ENCODE results near the gene POFUT1. TPM values are rescaled to one million over a fixed set of nuclear protein-coding genes. Genes with fewer than 3 reads are reported as not detected.

The POFUT1 gene
- total RNA-seq, 6 experiments from 2014 or later, result 24.2 to 40.2 (median 28.7) TPM

DNA sequence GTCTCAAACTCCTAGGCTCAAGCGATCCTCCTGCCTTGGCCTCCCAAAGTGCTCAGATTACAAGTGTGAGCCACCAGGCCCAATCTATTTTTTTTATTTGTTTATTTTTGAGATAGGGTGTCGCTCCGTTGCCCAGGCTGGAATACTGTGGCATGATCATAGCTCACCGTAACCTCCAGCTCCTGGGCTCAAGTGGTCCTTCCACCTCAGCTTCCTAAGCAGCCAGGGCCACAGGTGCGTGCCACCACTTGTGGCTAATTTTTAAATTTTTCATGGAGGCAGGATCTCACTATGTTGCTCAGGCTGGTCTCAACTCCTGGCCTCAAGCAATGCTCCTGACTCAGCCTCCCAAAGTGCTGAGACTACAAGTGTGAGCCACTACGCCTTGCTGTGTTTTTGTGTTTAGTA is 79.6 kb downstream of the POFUT1 start:
- DNase-seq (no peak), ATAC-seq (no peak)
- H3K36me3 ChIP-seq, result no peaks in the 10 kb centered on the region
- H3K9me3 ChIP-seq, result no peaks in the 10 kb centered on the region
- no peak overlapping the region for H3K4me3 ChIP-seq
- TF ChIP-seq, protein P1, sequence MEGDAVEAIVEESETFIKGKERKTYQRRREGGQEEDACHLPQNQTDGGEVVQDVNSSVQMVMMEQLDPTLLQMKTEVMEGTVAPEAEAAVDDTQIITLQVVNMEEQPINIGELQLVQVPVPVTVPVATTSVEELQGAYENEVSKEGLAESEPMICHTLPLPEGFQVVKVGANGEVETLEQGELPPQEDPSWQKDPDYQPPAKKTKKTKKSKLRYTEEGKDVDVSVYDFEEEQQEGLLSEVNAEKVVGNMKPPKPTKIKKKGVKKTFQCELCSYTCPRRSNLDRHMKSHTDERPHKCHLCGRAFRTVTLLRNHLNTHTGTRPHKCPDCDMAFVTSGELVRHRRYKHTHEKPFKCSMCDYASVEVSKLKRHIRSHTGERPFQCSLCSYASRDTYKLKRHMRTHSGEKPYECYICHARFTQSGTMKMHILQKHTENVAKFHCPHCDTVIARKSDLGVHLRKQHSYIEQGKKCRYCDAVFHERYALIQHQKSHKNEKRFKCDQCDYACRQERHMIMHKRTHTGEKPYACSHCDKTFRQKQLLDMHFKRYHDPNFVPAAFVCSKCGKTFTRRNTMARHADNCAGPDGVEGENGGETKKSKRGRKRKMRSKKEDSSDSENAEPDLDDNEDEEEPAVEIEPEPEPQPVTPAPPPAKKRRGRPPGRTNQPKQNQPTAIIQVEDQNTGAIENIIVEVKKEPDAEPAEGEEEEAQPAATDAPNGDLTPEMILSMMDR (IDR thresholded peaks at IDR 0.05), result no peak
- no peak for TF ChIP-seq POLR2A (IDR thresholded peaks at IDR 0.05)
- H3K27me3 ChIP-seq, result no peaks in the 10 kb centered on the region
- WGBS (ENCODE audit: insufficient coverage, low coverage, low lambda C conversion rate, missing lambda C conversion rate), result 76% methylated on average over 4 of the region's 6 CpGs
- intact Hi-C loops (cut with DNase I), result no loop called here
- H3K27ac ChIP-seq, result no peak overlapping the region
- H3K4me1 ChIP-seq, result peaks cover 0 to 52% (median 22%) of the 10 kb centered on the region in 4 donors

MicroRNAs within 50 kb of the gene (microRNA counts, 767-probe panel; counts per million panel counts)
- 237 counts per million for microRNA hsa-miR-1825

Other genes with a start within 250 kb of the POFUT1 start
- gene XKR7, start 239.7 kb upstream of the POFUT1 start, total RNA-seq, result not detected
- 1 to 10 TPM in 2 of 6 experiments, under 1 TPM in 4; 0.61 to 1.7 (median 0.89) TPM for gene CCM2L, start 197.4 kb upstream of the POFUT1 start, total RNA-seq
- 10 to 100 TPM in 1 of 6 experiments, 1 to 10 TPM in 5; 2.9 to 17.1 (median 5.6) TPM for gene HCK, start 155.6 kb upstream of the POFUT1 start, total RNA-seq
- 10 to 100 TPM; 26.9 to 33.9 (median 30.5) TPM for gene TM9SF4, start 98.2 kb upstream of the POFUT1 start, total RNA-seq
- 1 to 10 TPM; 1.5 to 3.1 (median 2.4) TPM for gene PLAGL2, start 137 bp upstream of the POFUT1 start, total RNA-seq
- 10 to 100 TPM; 16.4 to 23.6 (median 20.7) TPM for gene KIF3B, start 69.8 kb downstream of the POFUT1 start, total RNA-seq
- gene ASXL1, start 150.5 kb downstream of the POFUT1 start, total RNA-seq, result 10 to 100 TPM; 18.9 to 41.8 (median 26.0) TPM